HG02610 (cell line): ENCODE measurements around the gene NEK2.
"Not testable (repeated sequence)": the region's sequence is repeated elsewhere in the genome, so short reads cannot be mapped to it uniquely, and the experiment has no call there.

Source experiments
- ATAC-seq: cut with Tn5 transposase; IDR thresholded peaks from one replicate; pipeline ENCODE4 v1.9.1; 2021; ENCODE audit warnings: mild to moderate bottlenecking, moderate library complexity; ENCODE audit not compliant: unreplicated experiment

NEK2 gene

DNA sequence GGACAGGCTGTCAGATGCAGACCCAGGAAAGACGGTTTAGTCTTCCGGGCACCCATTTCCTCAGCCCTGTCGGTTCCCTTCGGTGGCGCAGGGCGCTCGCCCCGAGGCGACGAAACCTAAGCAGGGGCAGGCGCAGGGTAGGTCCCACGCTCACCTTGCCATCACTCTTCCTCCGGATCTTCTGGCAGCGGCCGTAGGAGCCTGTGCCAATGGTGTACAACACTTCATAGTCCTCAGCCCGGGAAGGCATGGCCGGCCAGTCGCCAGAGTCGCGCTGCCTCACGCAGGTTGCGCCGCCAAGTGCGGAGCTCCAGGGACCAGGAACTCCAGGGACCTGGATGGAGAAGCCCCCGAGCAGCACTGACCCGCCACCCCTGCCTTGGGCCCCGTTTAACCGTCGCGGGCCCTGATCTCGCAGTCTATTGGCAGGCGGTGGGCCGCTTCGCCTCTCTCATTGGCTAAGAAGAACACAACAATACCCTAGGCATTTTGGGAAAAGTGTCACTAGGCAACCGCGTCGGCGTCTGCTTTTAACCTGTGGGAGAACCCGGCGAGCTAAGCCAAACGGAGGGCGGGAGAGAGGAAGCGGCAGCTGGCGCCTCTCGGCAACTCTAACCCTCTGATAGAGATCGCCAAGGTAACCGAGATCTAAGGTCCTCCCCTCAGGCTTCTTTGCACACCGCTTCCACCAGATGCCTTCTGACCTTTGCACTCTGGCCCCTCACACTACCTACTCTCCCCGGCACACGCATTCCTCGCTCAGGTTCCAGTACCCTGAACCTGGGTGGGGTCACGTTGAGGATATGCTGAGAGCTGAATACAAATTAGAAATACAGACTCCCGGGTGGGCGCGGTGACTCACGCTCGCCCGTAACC is at the start of gene NEK2:
NEK2 (minus strand) TSS at position 392 of the 876 bp plus-strand sequence; CDS start at position 250, 142 bp downstream.
- ATAC-seq: peak; percentile 98

- no peak for ATAC-seq
These were observed 49.3 kb upstream of the NEK2 start for GRCh38 chr1:211724687-211725196.

DNA sequence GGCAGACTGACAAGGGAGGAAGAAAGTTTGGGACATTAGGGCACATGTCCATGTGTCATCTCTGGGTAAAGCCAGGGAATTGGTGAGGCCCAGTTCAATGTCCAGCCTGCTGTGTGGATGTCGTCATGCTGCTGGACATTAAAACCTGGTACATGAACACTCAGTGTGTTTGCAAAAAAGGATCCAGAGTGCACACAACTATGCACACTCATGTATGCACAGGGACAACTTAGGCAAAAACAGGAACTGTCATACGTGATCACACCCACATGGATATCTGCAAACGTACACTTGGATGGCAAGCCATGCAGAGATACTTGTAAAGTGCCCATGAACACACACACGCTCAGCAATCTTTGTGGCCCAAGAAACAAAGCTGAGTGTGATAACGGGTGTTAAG is 47.9 kb upstream of the NEK2 start:
- no peak for ATAC-seq

DNA sequence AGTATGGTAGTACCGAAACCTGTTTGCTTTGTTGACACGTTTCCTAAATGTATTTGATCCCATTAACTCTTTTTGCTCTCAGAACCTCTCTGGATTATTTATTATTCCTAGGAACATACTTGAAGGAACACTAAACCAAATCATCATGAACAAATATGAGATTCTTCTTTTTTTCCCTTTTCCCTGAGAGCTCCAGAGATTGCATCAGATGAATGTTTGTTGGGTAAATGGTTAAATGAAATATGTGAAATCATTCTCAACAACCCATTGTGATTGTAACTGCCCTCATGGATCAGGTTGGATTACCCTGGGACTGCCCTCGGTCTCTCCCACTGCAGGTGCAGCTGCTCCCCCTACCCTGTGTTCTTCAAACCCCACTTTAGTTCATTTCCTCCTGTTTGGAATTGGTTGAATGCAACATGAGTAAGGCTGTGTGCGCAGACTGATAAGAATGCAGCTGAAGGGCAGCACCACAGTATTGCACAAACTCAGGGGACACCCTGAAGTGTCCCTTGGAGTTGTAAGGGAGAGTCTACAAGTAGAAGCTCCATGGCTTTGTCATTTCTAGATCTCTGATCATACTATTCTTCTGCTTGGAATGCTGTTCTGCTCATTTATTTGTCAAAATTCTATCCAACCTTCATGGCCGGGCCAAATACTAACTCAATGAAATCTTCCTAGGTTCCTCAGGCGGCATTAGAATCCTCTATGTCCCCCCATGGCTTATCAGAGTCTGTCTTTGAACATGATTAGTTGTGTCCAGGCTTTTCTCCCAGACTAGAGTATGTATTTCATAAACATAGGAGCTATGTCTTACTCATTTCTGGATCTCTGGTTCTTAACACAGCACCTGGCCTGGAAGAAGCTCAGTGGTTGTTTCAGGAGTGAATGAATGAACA is 47.1 kb upstream of the NEK2 start:
- no peak for ATAC-seq

DNA sequence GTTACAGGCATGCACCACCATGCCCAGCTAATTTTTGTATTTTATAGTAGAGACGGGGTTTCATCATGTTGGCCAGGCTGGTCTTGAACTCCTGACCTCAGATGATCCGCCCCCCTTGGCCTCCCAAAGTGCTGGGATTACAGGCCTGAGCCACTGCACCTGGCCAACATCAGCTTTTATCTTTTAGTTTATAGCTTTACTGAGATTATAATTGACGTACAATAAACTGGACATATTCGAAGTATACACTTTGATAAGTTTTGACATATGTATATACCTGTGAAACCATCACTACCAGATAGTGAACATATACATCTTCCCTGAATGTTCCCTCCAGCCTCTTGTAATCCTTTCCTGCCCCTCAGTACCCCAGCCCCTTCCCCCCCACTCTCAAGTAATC is 41.1 kb upstream of the NEK2 start:
- ATAC-seq: not testable (repeated sequence)

- ATAC-seq: no peak
These were observed 40.5 kb upstream of the NEK2 start for GRCh38 chr1:211715971-211716370.

DNA sequence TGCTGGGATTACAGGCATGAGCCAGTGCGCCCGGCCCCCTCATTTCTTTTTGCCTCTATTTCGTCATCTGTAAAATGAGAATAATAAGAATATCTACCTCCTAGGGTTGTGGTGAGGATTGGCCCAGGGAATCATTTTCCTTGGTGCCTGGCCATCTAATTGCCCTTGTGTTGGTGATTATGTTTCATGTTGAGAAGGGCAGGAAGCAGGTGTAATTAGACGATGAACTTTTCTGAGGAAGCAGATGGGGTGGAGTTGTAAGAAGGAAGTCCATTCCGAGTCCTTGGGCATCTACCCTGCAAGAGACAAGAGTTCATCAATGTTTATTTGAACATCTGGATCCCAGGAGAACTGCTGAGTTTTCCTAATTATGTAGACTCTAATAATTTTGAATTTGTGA is 38.7 kb upstream of the NEK2 start:
- no peak for ATAC-seq

DNA sequence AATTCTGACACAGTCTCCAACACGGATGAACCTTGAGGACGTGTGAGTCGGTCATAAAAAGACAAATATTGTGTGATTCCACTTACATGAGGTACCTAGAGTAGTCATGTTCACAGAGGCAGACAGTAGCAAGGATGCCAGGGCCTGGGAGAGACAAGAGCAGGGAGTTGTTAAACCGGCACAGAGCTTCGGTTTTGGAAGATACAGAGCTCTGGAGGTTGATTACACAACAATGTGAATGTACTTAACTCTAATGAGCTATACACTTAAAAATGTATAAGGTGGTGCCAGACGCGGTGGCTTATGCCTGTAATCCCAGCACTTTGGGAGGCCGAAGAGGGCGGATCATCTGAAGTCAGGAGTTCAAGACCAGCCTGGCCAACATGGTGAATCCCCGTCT is 37.8 kb upstream of the NEK2 start:
- ATAC-seq: no peak

GRCh38 chr1:211711315-211711705 is 35.9 kb upstream of the NEK2 start:
- no peak for ATAC-seq

GRCh38 chr1:211710566-211711314 is 35.3 kb upstream of the NEK2 start:
- ATAC-seq: no peak

- no peak for ATAC-seq
These were observed 33.5 kb upstream of the NEK2 start for GRCh38 chr1:211708926-211709325.

DNA sequence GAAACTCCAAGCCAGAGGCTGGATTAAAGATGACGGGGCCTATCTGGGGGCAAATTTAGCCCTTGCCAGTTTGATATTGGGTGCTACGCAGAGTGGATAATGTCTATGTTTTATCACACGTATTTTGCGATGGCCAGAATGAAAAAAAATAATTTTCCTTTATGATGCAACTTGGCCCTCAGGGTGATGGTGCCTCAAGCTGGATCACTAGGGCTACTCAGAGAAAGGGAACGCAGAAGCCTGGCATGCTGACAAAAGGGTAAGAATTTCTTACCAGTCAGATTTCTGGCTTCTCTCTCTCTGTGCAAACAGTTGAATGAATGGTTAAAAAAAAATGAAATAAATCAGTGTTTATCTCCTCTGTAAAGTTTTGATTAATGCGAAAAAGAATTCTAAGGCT is 32.6 kb upstream of the NEK2 start:
- ATAC-seq: no peak

DNA sequence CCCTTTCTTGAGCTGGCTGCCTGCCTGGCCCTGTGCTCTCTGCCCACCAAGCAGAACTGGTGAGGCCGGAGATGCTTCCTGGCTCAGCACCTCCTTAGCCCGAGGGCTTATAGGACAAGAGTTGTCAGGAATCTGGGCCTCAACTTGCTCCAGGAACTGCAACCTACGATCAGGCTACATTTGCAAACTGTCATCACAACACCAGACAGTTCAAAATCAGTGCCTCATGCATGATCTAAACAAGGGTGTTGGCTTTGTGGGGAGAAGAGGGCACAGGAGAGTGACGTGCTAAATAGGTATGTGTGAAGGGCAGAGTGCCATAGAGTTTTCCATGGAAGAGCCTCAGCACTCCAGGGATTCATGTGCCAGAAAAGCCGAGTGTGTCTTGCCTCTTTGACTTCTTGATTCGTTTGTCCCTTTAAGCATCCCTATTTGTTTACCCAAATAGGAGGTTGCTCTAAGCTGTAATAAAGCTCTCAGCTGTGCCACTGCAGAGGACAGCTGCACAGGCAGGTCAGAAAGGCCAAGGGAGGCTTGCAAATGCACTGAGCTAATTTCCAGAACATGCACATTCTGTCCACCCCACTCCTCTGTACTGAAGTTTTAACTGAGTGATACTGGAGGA is 30.2 kb upstream of the NEK2 start:
- ATAC-seq: no peak

- no peak for ATAC-seq
These were observed 29.1 kb upstream of the NEK2 start for GRCh38 chr1:211704543-211704942.

DNA sequence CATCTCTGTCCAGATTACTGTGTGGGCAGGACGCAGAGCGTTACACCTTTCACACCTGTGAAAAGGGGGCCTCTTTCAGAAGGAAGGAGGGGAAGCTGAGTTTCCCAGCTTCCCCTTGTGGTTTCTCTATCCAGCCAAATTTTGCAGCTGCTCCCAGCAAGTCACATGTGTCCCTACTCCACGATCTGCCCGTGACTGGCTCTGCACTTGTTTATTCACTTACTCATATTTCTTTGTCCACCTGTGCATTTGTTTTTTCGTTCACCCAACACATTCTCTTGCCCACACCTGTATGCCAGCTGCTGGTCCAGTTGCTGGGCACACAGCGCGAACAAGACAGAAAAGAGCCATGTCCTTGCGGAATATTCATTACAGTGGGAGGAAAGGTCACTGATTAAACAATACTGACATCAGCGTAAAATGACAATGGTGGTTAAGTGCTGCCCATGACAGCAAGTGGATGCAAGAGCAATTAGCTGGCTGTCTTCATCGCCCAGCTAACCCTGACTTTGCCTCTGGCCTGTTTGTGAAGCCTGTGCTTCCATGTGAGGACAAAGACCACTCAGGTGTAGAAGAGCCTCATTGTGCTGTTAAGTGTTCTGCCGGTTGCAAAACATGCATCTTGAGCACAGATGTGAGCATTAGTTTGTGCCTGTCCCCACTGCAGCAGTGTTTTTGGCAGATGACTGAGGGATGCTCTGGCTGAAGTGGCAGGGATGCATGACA is 28.6 kb upstream of the NEK2 start:
- ATAC-seq: no peak

- ATAC-seq: no peak
These were observed 26.3 kb upstream of the NEK2 start for GRCh38 chr1:211701733-211702132.

DNA sequence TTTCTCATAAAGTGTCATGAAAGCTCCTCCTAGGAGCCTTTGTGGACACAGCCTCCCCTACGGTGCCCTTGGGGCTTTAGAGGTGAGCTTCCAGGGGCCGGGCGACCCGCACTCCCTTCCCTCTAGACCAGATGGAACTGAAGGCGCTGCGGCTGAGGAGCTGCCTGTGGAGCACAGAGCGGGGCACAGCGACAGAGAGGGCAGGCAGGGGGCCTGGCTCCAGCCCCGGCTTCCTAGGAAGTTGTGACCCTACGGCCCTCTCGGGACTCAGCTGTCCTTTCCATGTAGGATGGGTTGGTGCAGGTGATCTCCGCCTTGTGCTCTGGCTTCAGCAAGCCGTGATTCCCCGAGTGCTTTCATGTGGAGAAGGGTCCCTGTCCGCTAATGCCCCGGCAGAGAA is 23.6 kb upstream of the NEK2 start:
- ATAC-seq: no peak

DNA sequence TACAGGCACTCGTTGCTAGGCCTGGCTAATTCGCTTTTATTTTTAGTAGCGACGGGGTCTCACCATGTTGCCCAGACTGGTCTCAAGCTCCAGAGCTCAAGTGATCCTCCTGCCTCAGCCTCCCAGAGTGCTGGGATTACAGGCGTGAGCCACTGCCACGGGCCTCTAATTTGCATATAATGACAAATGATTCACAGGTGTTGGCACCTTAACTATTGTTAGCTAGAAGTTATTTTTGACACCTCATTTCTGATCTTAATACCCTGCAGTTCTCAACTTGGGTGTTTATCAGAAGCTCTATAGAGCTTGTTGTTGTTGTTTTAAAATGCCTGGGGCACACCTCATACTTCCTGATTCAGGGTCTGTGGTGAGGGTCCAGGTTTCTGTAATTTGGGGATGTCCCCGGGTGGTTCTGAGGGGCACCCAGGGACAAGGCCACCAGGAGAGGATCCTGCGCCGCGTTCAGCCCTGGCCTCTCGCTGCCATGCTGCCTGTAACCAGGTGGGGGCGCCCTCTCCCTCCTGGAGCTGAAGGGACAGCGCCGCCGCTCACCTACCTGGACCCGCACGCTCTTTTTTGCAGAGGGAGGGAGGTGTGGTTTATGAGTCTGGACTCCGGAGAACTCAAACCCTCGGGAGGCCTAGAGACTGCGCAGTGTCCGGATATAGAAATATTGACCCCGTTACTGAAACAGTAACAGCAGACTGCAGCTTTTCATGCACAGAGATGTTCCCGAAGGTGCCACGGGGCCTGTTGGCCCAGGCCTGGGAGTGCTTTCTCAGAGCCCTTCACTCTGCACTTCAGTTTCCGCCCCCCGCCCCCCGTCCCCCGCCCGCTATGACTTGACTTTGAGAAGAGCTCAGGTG is 23.0 kb upstream of the NEK2 start:
- ATAC-seq: peak; percentile 47

DNA sequence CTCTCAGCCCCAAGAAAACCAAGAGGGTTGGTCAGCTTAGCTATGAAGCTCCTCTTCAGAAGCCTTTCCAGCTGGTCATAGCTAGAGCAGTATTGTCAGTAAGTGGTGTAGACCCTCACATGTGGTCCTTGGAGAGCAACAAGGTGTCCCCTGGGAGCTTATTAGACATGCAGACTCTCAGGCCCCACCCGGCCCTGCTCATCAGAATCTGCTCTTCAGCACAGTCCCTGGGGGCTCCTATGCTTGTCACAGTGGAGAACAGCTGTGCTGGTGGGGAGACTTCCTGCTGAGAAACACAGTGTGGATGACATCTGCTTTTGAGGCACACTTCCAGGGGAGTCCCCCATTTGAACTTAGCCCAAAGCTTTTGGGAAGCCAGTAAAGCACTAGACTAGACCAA is 21.9 kb upstream of the NEK2 start:
- peak; percentile 81 for ATAC-seq
